HCT116 (cell line): ENCODE results near the gene SMG6.

Experiments
- CTCF ChIP-seq, 3 experiments: fragments of 200-600 bp in 1 of 3; sonication (generic) in 1 of 3; IDR thresholded peaks in 2 of 3; conservative IDR thresholded peaks in 1 of 3; 2 replicates each; pipeline ENCODE4 v1.5.1; 2012 to 2017; ENCODE audit warnings: low read depth in 2 of 3, low read length in 2 of 3, antibody characterized with exemption in 1 of 3, borderline replicate concordance in 1 of 3, control low read depth in 1 of 3, mild to moderate bottlenecking in 1 of 3, mixed read lengths in 1 of 3, mixed run types in 1 of 3, moderate library complexity in 1 of 3; ENCODE audit not compliant: insufficient read depth in 1 of 3
- JUND ChIP-seq: IDR thresholded peaks from 2 replicates; pipeline ENCODE4 v1.6.1; 2012
- POLR2AphosphoS5 ChIP-seq: IDR thresholded peaks from 2 replicates; pipeline ENCODE4 v1.6.1; 2011; ENCODE audit warnings: mild to moderate bottlenecking, low read depth, low read length, moderate library complexity
- SIN3A ChIP-seq: IDR thresholded peaks from 2 replicates; pipeline ENCODE4 v1.6.1; 2012; ENCODE audit warnings: low read depth
- TCF7L2 ChIP-seq: IDR thresholded peaks from 2 replicates; pipeline ENCODE4 v1.7.0; 2011; ENCODE audit warnings: borderline replicate concordance, inconsistent platforms; ENCODE audit not compliant: insufficient read depth, insufficient read length; ENCODE audit errors: extremely low read depth
- ZNF274 ChIP-seq: fragments of 200-500 bp; sonication (Bioruptor generic); IDR thresholded peaks from 2 replicates; pipeline ENCODE4 v1.6.1; 2014; ENCODE audit warnings: mild to moderate bottlenecking, low read depth, low read length, inconsistent platforms

- TF ChIP-seq SIN3A (no peak), JUND (no peak), CTCF (IDR thresholded peaks at IDR 0.05 in 2 of 3, conservative IDR thresholded peaks at IDR 0.05 in 1 of 3; ENCODE audit: borderline replicate concordance in 1 of 3, insufficient read depth in 1 of 3, low read depth in 2 of 3, low read length in 2 of 3) (no peak), ZNF274 (no peak), POLR2AphosphoS5 (no peak), TCF7L2 (no peak)
Observed at GRCh38 chr17:2062571-2063183, 240.9 kb downstream of the SMG6 start.
